ENCODE measurements around the gene EDAR. TPM values are rescaled to one million over a fixed set of nuclear protein-coding genes. Genes with fewer than 3 reads are reported as not detected.

The EDAR gene
- total and polyA plus RNA-seq, 9 of the 15 experiments (the other 6 are each of a cell fraction or from before 2014, with no cell fraction given), result 0.01 TPM; not detected in 8

DNA sequence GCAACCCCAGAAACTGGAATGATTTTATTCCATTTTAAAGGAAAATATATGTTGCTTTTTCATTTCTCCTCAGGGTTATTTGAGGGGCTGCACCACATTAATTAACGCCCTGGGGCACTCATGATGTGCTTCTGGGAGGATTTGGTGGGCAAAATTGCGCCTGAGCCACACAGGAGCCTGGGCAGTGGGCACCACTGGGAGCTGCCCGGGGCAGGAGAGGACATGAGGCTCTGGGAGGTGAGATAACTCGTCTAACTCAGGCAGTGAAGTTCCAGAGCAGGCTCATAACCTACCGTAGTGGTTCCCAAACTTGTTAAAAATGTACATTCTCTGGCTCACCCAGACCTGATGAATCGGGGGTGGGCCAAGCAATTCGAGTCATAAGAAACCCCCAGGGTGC lies 68.3 kb downstream of the EDAR start:
- FAIRE-seq, result no peak
- Histone ChIP-seq H3K79me2 (ENCODE audit: control insufficient read depth, insufficient read depth, low read length) (no peaks in the 10 kb centered on the region), H2AFZ (ENCODE audit: low read depth, low read length) (no peak overlapping the region), H3K4me2 (ENCODE audit: insufficient read depth, low read length) (no peak overlapping the region), H3K9me1 (ENCODE audit: control insufficient read depth, insufficient read depth, low read length) (no peaks in the 10 kb centered on the region), H3K4me1 (replicated peaks in 1 of 2; ENCODE audit: control insufficient read depth in 2 of 2, insufficient read depth in 2 of 2, low read length in 2 of 2) (no peaks in the 10 kb centered on the region), H4K20me1 (replicated peaks; ENCODE audit: control insufficient read depth, insufficient read depth, low read length) (0 out of 2 replicates have a peak, but pooled peaks cover 3% of the 10 kb centered on the region), H3K36me3 (ENCODE audit: control insufficient read depth, insufficient read depth, low read length) (no peaks in the 10 kb centered on the region), H3K27me3 (ENCODE audit: control insufficient read depth in 2 of 2, insufficient read depth in 2 of 2, low read length in 2 of 2) (peaks cover 37 to 93% of the 10 kb centered on the region in 2 experiments), H3K27ac (ENCODE audit: extremely low read depth, low read depth, low read length) (no peak overlapping the region), H3K9ac (ENCODE audit: insufficient read depth in 1 of 2, low read depth in 2 of 2, low read length in 2 of 2) (no peak overlapping the region), H3K9me3 (replicated peaks; ENCODE audit: control insufficient read depth, insufficient read depth, low read depth, low read length) (no peaks in the 10 kb centered on the region), H3K4me3 (no peak overlapping the region)
- intact Hi-C loops (cut with micrococcal nuclease), result no loop called here
- no TSS peak for BruUV-seq (replicated peaks)
- ChIA-PET POLR2A (no interaction called here), CTCF (ENCODE audit: low intra/inter-chr PET ratio) (no interaction called here)
- in situ Hi-C loops (cut with MboI), result no loop called here
- WGBS (ENCODE audit: insufficient coverage, low coverage, missing lambda C conversion rate), result 0% methylated on average over 7 of the region's 7 CpGs
- DNase-seq (ENCODE audit: extremely low read depth in 1 of 4, low spot score in 3 of 4), result no peak
- ATAC-seq, result no peak
- TF ChIP-seq CCNT2 (IDR thresholded peaks at IDR 0.05; ENCODE audit: borderline replicate concordance, extremely low read depth, insufficient read length, low read depth, low read length) (no peak), ZNF444 (CRISPR knock-in tag; IDR thresholded peaks at IDR 0.05) (no peak), GABPA (tag; conservative IDR thresholded peaks at IDR 0.05; ENCODE audit: low read depth) (no peak), SMARCA5 (IDR thresholded peaks at IDR 0.05) (no peak), ZNF551 (CRISPR knock-in tag; IDR thresholded peaks at IDR 0.05) (no peak), ZEB2 (IDR thresholded peaks at IDR 0.05) (no peak), JUNB (CRISPR knock-in tag; conservative IDR thresholded peaks at IDR 0.05) (no peak), TARDBP (IDR thresholded peaks at IDR 0.05) (no peak), MCM5 (IDR thresholded peaks at IDR 0.05; ENCODE audit: low read depth) (no peak), ZNF324 (CRISPR knock-in tag; IDR thresholded peaks at IDR 0.05) (no peak)
- TF ChIP-seq, protein P1, sequence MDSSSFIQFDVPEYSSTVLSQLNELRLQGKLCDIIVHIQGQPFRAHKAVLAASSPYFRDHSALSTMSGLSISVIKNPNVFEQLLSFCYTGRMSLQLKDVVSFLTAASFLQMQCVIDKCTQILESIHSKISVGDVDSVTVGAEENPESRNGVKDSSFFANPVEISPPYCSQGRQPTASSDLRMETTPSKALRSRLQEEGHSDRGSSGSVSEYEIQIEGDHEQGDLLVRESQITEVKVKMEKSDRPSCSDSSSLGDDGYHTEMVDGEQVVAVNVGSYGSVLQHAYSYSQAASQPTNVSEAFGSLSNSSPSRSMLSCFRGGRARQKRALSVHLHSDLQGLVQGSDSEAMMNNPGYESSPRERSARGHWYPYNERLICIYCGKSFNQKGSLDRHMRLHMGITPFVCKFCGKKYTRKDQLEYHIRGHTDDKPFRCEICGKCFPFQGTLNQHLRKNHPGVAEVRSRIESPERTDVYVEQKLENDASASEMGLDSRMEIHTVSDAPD (CRISPR knock-in tag; IDR thresholded peaks at IDR 0.05), result no peak
- TF ChIP-seq, protein P2, sequence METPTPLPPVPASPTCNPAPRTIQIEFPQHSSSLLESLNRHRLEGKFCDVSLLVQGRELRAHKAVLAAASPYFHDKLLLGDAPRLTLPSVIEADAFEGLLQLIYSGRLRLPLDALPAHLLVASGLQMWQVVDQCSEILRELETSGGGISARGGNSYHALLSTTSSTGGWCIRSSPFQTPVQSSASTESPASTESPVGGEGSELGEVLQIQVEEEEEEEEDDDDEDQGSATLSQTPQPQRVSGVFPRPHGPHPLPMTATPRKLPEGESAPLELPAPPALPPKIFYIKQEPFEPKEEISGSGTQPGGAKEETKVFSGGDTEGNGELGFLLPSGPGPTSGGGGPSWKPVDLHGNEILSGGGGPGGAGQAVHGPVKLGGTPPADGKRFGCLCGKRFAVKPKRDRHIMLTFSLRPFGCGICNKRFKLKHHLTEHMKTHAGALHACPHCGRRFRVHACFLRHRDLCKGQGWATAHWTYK (CRISPR knock-in tag; IDR thresholded peaks at IDR 0.05), result no peak
- TF ChIP-seq, protein P3, sequence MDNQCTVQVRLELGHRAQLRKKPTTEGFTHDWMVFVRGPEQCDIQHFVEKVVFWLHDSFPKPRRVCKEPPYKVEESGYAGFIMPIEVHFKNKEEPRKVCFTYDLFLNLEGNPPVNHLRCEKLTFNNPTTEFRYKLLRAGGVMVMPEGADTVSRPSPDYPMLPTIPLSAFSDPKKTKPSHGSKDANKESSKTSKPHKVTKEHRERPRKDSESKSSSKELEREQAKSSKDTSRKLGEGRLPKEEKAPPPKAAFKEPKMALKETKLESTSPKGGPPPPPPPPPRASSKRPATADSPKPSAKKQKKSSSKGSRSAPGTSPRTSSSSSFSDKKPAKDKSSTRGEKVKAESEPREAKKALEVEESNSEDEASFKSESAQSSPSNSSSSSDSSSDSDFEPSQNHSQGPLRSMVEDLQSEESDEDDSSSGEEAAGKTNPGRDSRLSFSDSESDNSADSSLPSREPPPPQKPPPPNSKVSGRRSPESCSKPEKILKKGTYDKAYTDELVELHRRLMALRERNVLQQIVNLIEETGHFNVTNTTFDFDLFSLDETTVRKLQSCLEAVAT (IDR thresholded peaks at IDR 0.05), result no peak
- TF ChIP-seq, protein P4, sequence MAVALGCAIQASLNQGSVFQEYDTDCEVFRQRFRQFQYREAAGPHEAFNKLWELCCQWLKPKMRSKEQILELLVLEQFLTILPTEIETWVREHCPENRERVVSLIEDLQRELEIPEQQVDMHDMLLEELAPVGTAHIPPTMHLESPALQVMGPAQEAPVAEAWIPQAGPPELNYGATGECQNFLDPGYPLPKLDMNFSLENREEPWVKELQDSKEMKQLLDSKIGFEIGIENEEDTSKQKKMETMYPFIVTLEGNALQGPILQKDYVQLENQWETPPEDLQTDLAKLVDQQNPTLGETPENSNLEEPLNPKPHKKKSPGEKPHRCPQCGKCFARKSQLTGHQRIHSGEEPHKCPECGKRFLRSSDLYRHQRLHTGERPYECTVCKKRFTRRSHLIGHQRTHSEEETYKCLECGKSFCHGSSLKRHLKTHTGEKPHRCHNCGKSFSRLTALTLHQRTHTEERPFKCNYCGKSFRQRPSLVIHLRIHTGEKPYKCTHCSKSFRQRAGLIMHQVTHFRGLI (CRISPR knock-in tag; IDR thresholded peaks at IDR 0.05), result no peak

All from K562 (cell line).